Endothelial cell of umbilical vein (primary cell): Measurements from ENCODE around the gene TMEM132A. TPM values are rescaled to one million over a fixed set of nuclear protein-coding genes. Genes with fewer than 3 reads are reported as not detected.

Experiments used
- BruUV-seq: library from RNA; stranded (reverse); fragments of 400-500 nt; replicated peaks from 2 replicates; lab custom pipeline; 2021; lab: Mats Ljungman, UMichigan
- CTCF ChIA-PET: fragments of 300-600, 350-600 bp; sonication (Branson Sonifier 250); formaldehyde crosslinking; loops from one replicate; lab custom pipeline; 2021; ENCODE audit warnings: antibody characterized with exemption, inconsistent platforms; lab: Charles Lee
- POLR2A ChIA-PET: fragments of 300-600, 350-600 bp; sonication (Branson Sonifier 250); formaldehyde crosslinking; loops from one replicate; lab custom pipeline; 2021; ENCODE audit warnings: antibody characterized with exemption, inconsistent platforms; lab: Charles Lee
- DNase-seq: peaks from one replicate; pipeline ENCODE4 v3.0.0-alpha.2; 2011; ENCODE audit warnings: low read depth, low spot score
- FAIRE-seq: peaks from 2 replicates; lab custom pipeline; 2011; peaks lifted over from hg19 to GRCh38; lab: Jason Lieb, UNC
- H2AFZ ChIP-seq: 2 replicates; pipeline ENCODE4 v1.6.0; 2012; ENCODE audit warnings: low read depth, low read length, control low read depth, inconsistent platforms
- H3K27ac ChIP-seq: 2 replicates; pipeline ENCODE4 v1.5.1; 2011; ENCODE audit warnings: low read depth, mild to moderate bottlenecking, control low read depth, low read length, moderate library complexity; ENCODE audit not compliant: insufficient read depth
- H3K27me3 ChIP-seq, 2 experiments: 2 replicates each; pipeline versions ENCODE4 v1.6.0 to v1.6.1; 2011; ENCODE audit warnings: low read length in 2 of 2, mixed read lengths in 1 of 2; ENCODE audit not compliant: control insufficient read depth in 2 of 2, insufficient read depth in 2 of 2
- H3K36me3 ChIP-seq, 2 experiments: 2 replicates in 1 of 2; 3 replicates in 1 of 2; pipeline ENCODE4 v1.5.1; 2011; ENCODE audit warnings: low read length in 2 of 2, mild to moderate bottlenecking in 1 of 2, moderate library complexity in 1 of 2; ENCODE audit not compliant: control insufficient read depth in 2 of 2, insufficient read depth in 2 of 2; ENCODE audit errors: extremely low read depth in 1 of 2
- H3K4me1 ChIP-seq: 3 replicates; pipeline ENCODE4 v1.5.1; 2011; ENCODE audit warnings: mild to moderate bottlenecking, low read length; ENCODE audit not compliant: control insufficient read depth, insufficient read depth; ENCODE audit errors: extremely low read depth
- H3K4me2 ChIP-seq: 2 replicates; pipeline ENCODE4 v1.6.1; 2011; ENCODE audit warnings: low read length, control low read depth, mixed read lengths; ENCODE audit not compliant: insufficient read depth
- H3K4me3 ChIP-seq, 3 experiments: fragments of 200-600 bp in 1 of 3; sonication (generic), shearing (Covaris generic) in 1 of 3; replicated peaks in 1 of 3; 2 replicates each; pipeline ENCODE4 v1.5.1; 2011 to 2016; ENCODE audit warnings: control low read depth in 3 of 3, low read length in 3 of 3, mild to moderate bottlenecking in 2 of 3, inconsistent platforms in 1 of 3, low read depth in 1 of 3, moderate library complexity in 1 of 3; ENCODE audit not compliant: insufficient read depth in 1 of 3
- H3K79me2 ChIP-seq: 2 replicates; pipeline ENCODE4 v1.6.0; 2012; ENCODE audit warnings: low read length, inconsistent platforms; ENCODE audit not compliant: control insufficient read depth, insufficient read depth
- H3K9ac ChIP-seq: replicated peaks from 2 replicates; pipeline ENCODE3; 2011; ENCODE audit warnings: low read length, control low read depth; ENCODE audit not compliant: insufficient read depth; ENCODE audit errors: extremely low read depth
- H3K9me1 ChIP-seq: replicated peaks from 3 replicates; pipeline ENCODE4 v1.6.0; 2011; ENCODE audit warnings: mild to moderate bottlenecking, low read length; ENCODE audit not compliant: control insufficient read depth, insufficient read depth; ENCODE audit errors: extremely low read depth
- H3K9me3 ChIP-seq: replicated peaks from 2 replicates; pipeline ENCODE4 v1.5.1; 2012; ENCODE audit warnings: low read length, inconsistent platforms; ENCODE audit not compliant: control insufficient read depth, insufficient read depth
- H4K20me1 ChIP-seq: replicated peaks from 2 replicates; pipeline ENCODE3; 2011; ENCODE audit warnings: mild to moderate bottlenecking, low read length; ENCODE audit not compliant: control insufficient read depth, insufficient read depth; ENCODE audit errors: extremely low read depth
- EZH2 ChIP-seq: IDR thresholded peaks from 2 replicates; pipeline ENCODE4 v1.6.1; 2012; ENCODE audit warnings: borderline replicate concordance, low read depth, mild to moderate bottlenecking, moderate library complexity, low read length, inconsistent platforms; ENCODE audit not compliant: severe bottlenecking
- FOS ChIP-seq: IDR thresholded peaks from 2 replicates; pipeline ENCODE4 v1.6.1; 2011; ENCODE audit warnings: mild to moderate bottlenecking, low read length, moderate library complexity, borderline replicate concordance; ENCODE audit not compliant: insufficient read depth
- GATA2 ChIP-seq: IDR thresholded peaks from 2 replicates; pipeline ENCODE4 v1.7.0; 2011; ENCODE audit warnings: low read depth, mild to moderate bottlenecking, moderate library complexity, mixed read lengths, low read length; ENCODE audit not compliant: insufficient read length, insufficient read depth
- JUN ChIP-seq: IDR thresholded peaks from 2 replicates; pipeline ENCODE4 v1.6.1; 2011; ENCODE audit warnings: borderline replicate concordance, low read depth; ENCODE audit not compliant: insufficient read length, insufficient read depth
- MAX ChIP-seq: IDR thresholded peaks from 2 replicates; pipeline ENCODE4 v1.6.1; 2011; ENCODE audit not compliant: insufficient read depth, insufficient read length
- MYC ChIP-seq: IDR thresholded peaks from one replicate; pipeline ENCODE4 v1.6.1; 2011; ENCODE audit warnings: mild to moderate bottlenecking, low read depth, low read length
- POLR2A ChIP-seq: IDR thresholded peaks from 2 replicates; pipeline ENCODE4 v1.6.1; 2012; ENCODE audit warnings: low read depth, mild to moderate bottlenecking, control low read depth, low read length
- POLR2AphosphoS5 ChIP-seq: IDR thresholded peaks from 2 replicates; pipeline ENCODE4 v1.6.1; 2012; ENCODE audit warnings: low read depth, mild to moderate bottlenecking, control low read depth, low read length, moderate library complexity; ENCODE audit not compliant: insufficient read depth
- dilution Hi-C: fragments of 300-500 bp; cut with MboI; formaldehyde crosslinking; loops from one replicate; pipeline ENCODE4 v1.15.0; 2019; ENCODE audit warnings: low sequenced_read_pairs; ENCODE audit not compliant: extremely low pct_ligation_motif_present
- intact Hi-C: fragments of 100-400 bp; cut with micrococcal nuclease; formaldehyde crosslinking; loops from one replicate; pipeline ENCODE4 v1.10.0; 2022
- polyA plus RNA-seq, 4 experiments: library from polyadenylated mRNA; depleted of rRNA in 3 of 4; stranded (reverse) in 3 of 4; unstranded in 1 of 4; fragments of >200 nt; gene quantifications; 2 replicates each; pipeline versions ENCODE4 v1.2.1 to v1.2.3, GENCODE V29; 2011 to 2012; ENCODE audit warnings: missing spikeins in 1 of 4
- total RNA-seq: library from RNA; stranded (reverse); gene quantifications from 2 replicates; pipeline ENCODE4 v1.2.3, GENCODE V29; 2021
- TF ChIP-seq, protein P1 (sequence below), 2 donors: IDR thresholded peaks; 1 replicate in 1 of 2; 2 replicates in 1 of 2; pipeline ENCODE4 v1.5.1; 2011; ENCODE audit warnings: low read length in 2 of 2, mild to moderate bottlenecking in 2 of 2, moderate library complexity in 2 of 2, control low read depth in 1 of 2, inconsistent platforms in 1 of 2, low read depth in 1 of 2; ENCODE audit not compliant: insufficient read depth in 1 of 2; ENCODE audit errors: extremely low read depth in 1 of 2

The TMEM132A gene
- total and polyA plus RNA-seq, 2 donors (not counting 3 experiments of a cell fraction or from before 2014, with no cell fraction given), result 74.3 to 106 TPM

GRCh38 chr11:60880643-60881282 lies 43.5 kb upstream of the TMEM132A start:
- Histone ChIP-seq H2AFZ (no peak overlapping the region), H4K20me1 (no peaks in the 10 kb centered on the region), H3K9me1 (no peaks in the 10 kb centered on the region), H3K36me3 (no peaks in the 10 kb centered on the region), H3K4me3 (no peak overlapping the region), H3K9me3 (no peaks in the 10 kb centered on the region), H3K27ac (no peak overlapping the region), H3K79me2 (no peaks in the 10 kb centered on the region), H3K9ac (no peak overlapping the region), H3K4me1 (no peaks in the 10 kb centered on the region), H3K4me2 (no peak overlapping the region), H3K27me3 (no peaks in the 10 kb centered on the region)
- DNase-seq (no peak), FAIRE-seq (no peak)
- no TSS peak for BruUV-seq
- dilution Hi-C loops, result no loop called here
- ChIA-PET CTCF (interaction anchor here (1.6 to 3.2 kb wide), 2 partner anchors 19 to 50 kb away, joined by 7 to 18 read pairs; no protein-coding TSS in a partner anchor), POLR2A (no interaction called here)
- TF ChIP-seq MYC, result no peak
- no peak for TF ChIP-seq EZH2
- no peak for TF ChIP-seq POLR2AphosphoS5
- no peak for TF ChIP-seq MAX
- TF ChIP-seq POLR2A, result no peak
- no peak for TF ChIP-seq JUN
- TF ChIP-seq, protein P1, sequence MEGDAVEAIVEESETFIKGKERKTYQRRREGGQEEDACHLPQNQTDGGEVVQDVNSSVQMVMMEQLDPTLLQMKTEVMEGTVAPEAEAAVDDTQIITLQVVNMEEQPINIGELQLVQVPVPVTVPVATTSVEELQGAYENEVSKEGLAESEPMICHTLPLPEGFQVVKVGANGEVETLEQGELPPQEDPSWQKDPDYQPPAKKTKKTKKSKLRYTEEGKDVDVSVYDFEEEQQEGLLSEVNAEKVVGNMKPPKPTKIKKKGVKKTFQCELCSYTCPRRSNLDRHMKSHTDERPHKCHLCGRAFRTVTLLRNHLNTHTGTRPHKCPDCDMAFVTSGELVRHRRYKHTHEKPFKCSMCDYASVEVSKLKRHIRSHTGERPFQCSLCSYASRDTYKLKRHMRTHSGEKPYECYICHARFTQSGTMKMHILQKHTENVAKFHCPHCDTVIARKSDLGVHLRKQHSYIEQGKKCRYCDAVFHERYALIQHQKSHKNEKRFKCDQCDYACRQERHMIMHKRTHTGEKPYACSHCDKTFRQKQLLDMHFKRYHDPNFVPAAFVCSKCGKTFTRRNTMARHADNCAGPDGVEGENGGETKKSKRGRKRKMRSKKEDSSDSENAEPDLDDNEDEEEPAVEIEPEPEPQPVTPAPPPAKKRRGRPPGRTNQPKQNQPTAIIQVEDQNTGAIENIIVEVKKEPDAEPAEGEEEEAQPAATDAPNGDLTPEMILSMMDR (IDR thresholded peaks at IDR 0.05; ENCODE audit: extremely low read depth in 1 of 2, insufficient read depth in 1 of 2, low read depth in 1 of 2, low read length in 2 of 2), result no peak
- TF ChIP-seq FOS, result no peak
- no peak for TF ChIP-seq GATA2
- intact Hi-C loops, result no loop called here
